Loucy (cell line): Measurements from ENCODE around the gene AQP4.
A peak's percentile ranks its signal among the peaks of the same experiment; 100 is the strongest.

ENCODE experiments used
- H2AFZ ChIP-seq: fragments of 200-600 bp; sonication (generic); 2 replicates; pipeline ENCODE4 v1.6.0; 2016; ENCODE audit warnings: antibody characterized with exemption, mild to moderate bottlenecking, low read length, moderate library complexity
- H3F3A ChIP-seq: fragments of 200-600 bp; 2 replicates; pipeline ENCODE4 v1.6.0; 2016; ENCODE audit warnings: antibody characterized with exemption, low read depth, mild to moderate bottlenecking
- H3K27me3 ChIP-seq: fragments of 200-600 bp; sonication (generic); 2 replicates; pipeline ENCODE4 v1.6.1; 2014; ENCODE audit warnings: low read length, mild to moderate bottlenecking; ENCODE audit not compliant: insufficient read depth, poor library complexity, severe bottlenecking
- H3K36me3 ChIP-seq: fragments of 200-600 bp; sonication (generic); 2 replicates; pipeline ENCODE4 v1.6.1; 2016; ENCODE audit warnings: low read length; ENCODE audit not compliant: insufficient read depth
- H3K4me1 ChIP-seq: fragments of 200-600 bp; sonication (generic); 2 replicates; pipeline ENCODE4 v1.5.1; 2014; ENCODE audit warnings: low read length, mild to moderate bottlenecking; ENCODE audit not compliant: insufficient read depth, poor library complexity, severe bottlenecking
- H3K4me2 ChIP-seq: fragments of 200-600 bp; sonication (generic); 2 replicates; pipeline ENCODE4 v1.6.0; 2014; ENCODE audit warnings: antibody characterized with exemption, low read length, low read depth, mild to moderate bottlenecking; ENCODE audit not compliant: poor library complexity, severe bottlenecking
- H3K4me3 ChIP-seq: fragments of 200-600 bp; sonication (generic); 2 replicates; pipeline ENCODE4 v1.5.1; 2014; ENCODE audit warnings: low read length, mild to moderate bottlenecking, mixed read lengths; ENCODE audit not compliant: poor library complexity, severe bottlenecking
- H3K79me2 ChIP-seq: fragments of 200-600 bp; sonication (generic); 2 replicates; pipeline ENCODE4 v1.6.1; 2014; ENCODE audit warnings: low read length; ENCODE audit not compliant: insufficient read depth
- H3K9ac ChIP-seq: fragments of 200-600 bp; sonication (generic); 2 replicates; pipeline ENCODE4 v1.6.0; 2014; ENCODE audit warnings: mild to moderate bottlenecking, low read depth, low read length, moderate library complexity; ENCODE audit not compliant: poor library complexity, severe bottlenecking
- H3K9me2 ChIP-seq: fragments of 200-600 bp; sonication (generic); replicated peaks from 2 replicates; pipeline ENCODE4 v1.6.1; 2016; ENCODE audit warnings: low read depth, low read length, mixed read lengths
- H3K9me3 ChIP-seq: fragments of 200-600 bp; sonication (generic); 2 replicates; pipeline ENCODE4 v1.6.1; 2014; ENCODE audit warnings: mild to moderate bottlenecking, antibody characterized with exemption, low read length, low read depth; ENCODE audit not compliant: insufficient read depth
- H4K20me1 ChIP-seq: fragments of 200-600 bp; sonication (generic); 2 replicates; pipeline ENCODE4 v1.6.0; 2014; ENCODE audit warnings: antibody characterized with exemption, low read length, mild to moderate bottlenecking; ENCODE audit not compliant: insufficient read depth, poor library complexity, severe bottlenecking
- CTCF ChIP-seq: fragments of 200-600 bp; sonication (generic); conservative IDR thresholded peaks from 2 replicates; pipeline ENCODE4 v1.5.1; 2014; ENCODE audit warnings: mild to moderate bottlenecking, antibody characterized with exemption, low read length
- EZH2phosphoT487 ChIP-seq: fragments of 200-600 bp; IDR thresholded peaks from 2 replicates; pipeline ENCODE4 v1.6.1; 2018; ENCODE audit warnings: antibody characterized with exemption, mild to moderate bottlenecking, moderate library complexity, borderline replicate concordance

AQP4 gene

GRCh38 chr18:26865557-26865956, at the start of gene AQP4:
Gene AQP4, minus strand, starts transcription at chr18:26865707. Its CDS starts 18 bp downstream, at chr18:26865689.
- no peak within 1 kb of the TSS for H3K4me2 ChIP-seq

GRCh38 chr18:26911840-26912239, 46.3 kb upstream of the AQP4 start:
- H3K9me3 ChIP-seq: no peaks in the 10 kb centered on the region
- TF ChIP-seq EZH2phosphoT487 (no peak), CTCF (no peak)
- H3K4me2 ChIP-seq: no peak overlapping the region
- 0 out of 2 replicates have a peak overlapping the region, but pooled peaks have one; percentile 50 for H2AFZ ChIP-seq
- H3K4me1 ChIP-seq: no peaks in the 10 kb centered on the region
- no peaks in the 10 kb centered on the region for H4K20me1 ChIP-seq
- no peaks in the 10 kb centered on the region for H3K9me2 ChIP-seq
- no peak overlapping the region for H3K9ac ChIP-seq
- H3K27me3 ChIP-seq: no peaks in the 10 kb centered on the region
- no peaks in the 10 kb centered on the region for H3K36me3 ChIP-seq
- no peak overlapping the region for H3K4me3 ChIP-seq
- H3F3A ChIP-seq: no peaks in the 10 kb centered on the region
- H3K79me2 ChIP-seq: no peaks in the 10 kb centered on the region

More at GRCh38 chr18:26865557-26865956, at the start of gene AQP4:
- no peaks in the 10 kb centered on the region for H3K79me2 ChIP-seq
- H3K9me3 ChIP-seq: no peaks in the 10 kb centered on the region
- H2AFZ ChIP-seq: no peak within 1 kb of the TSS
- H3K4me1 ChIP-seq: no peaks in the 10 kb centered on the region
- no peak for TF ChIP-seq CTCF
- TF ChIP-seq EZH2phosphoT487: no peak
- no peaks in the 10 kb centered on the region for H3K36me3 ChIP-seq
- H3K4me3 ChIP-seq: no peak within 1 kb of the TSS
- no peaks in the 10 kb centered on the region for H4K20me1 ChIP-seq
- H3F3A ChIP-seq: no peaks in the 10 kb centered on the region
- no peak within 1 kb of the TSS for H3K9ac ChIP-seq
- H3K27me3 ChIP-seq: no peaks in the 10 kb centered on the region
- H3K9me2 ChIP-seq: no peaks in the 10 kb centered on the region

GRCh38 chr18:26909599-26910290, 44.2 kb upstream of the AQP4 start:
- no peak overlapping the region for H3K9ac ChIP-seq
- no peak overlapping the region for H3K4me2 ChIP-seq
- TF ChIP-seq CTCF (no peak), EZH2phosphoT487 (no peak)
- H3K4me3 ChIP-seq: no peak overlapping the region
- no peaks in the 10 kb centered on the region for H4K20me1 ChIP-seq
- no peaks in the 10 kb centered on the region for H3K27me3 ChIP-seq
- no peaks in the 10 kb centered on the region for H3K36me3 ChIP-seq
- no peaks in the 10 kb centered on the region for H3F3A ChIP-seq
- H3K9me3 ChIP-seq: no peaks in the 10 kb centered on the region
- H2AFZ ChIP-seq: no peak overlapping the region
- H3K9me2 ChIP-seq: no peaks in the 10 kb centered on the region
- no peaks in the 10 kb centered on the region for H3K4me1 ChIP-seq
- H3K79me2 ChIP-seq: no peaks in the 10 kb centered on the region
